DND-41 (cell line): ENCODE results near the gene CREB3L2.

ENCODE experiments used
- CTCF ChIP-seq: IDR thresholded peaks from 2 replicates; pipeline ENCODE4 v1.5.1; 2012; ENCODE audit warnings: borderline replicate concordance, low read length, moderate library complexity, mild to moderate bottlenecking; ENCODE audit not compliant: poor library complexity, severe bottlenecking; ENCODE audit errors: extremely low read depth
- EZH2 ChIP-seq: IDR thresholded peaks from 3 replicates; pipeline ENCODE4 v1.6.1; 2012; ENCODE audit warnings: borderline replicate concordance, low read depth, mild to moderate bottlenecking, moderate library complexity, low read length, inconsistent platforms; ENCODE audit not compliant: severe bottlenecking

GRCh38 chr7:137825489-137825888 lies 176.4 kb downstream of the CREB3L2 start:
- TF ChIP-seq CTCF (no peak), EZH2 (no peak)
